Measurements from ENCODE around the gene SELPLG.
"Not testable (repeated sequence)": the region's sequence is repeated elsewhere in the genome, so short reads cannot be mapped to it uniquely, and the experiment has no call there.

The SELPLG gene

DNA sequence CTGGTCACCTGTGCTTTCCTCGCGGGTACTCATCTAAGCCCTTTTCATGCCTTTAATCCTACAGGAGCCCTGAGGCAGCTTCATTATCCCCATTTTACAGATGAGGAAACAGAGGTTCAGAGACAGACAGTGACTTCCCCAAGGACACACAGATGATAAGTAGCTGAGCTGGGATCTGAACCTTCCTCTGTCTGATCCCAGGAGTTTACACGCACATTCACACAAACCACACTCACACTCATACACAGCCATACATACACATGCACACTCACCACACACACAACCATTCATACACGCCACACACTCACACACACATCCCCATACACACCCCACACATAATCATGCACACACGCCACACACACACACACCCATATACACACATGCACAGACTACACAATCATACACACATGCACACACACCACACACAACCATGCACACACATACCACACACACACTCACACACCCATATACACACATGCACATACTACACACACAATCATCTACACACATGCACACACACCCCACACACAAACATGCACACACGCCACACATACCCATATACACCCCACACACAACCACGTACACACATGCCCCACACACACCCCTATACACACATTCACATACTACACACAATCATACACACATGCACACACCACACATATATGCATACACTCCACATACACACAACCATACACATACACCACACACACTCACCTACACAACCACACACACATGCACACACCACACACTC, 38.6 kb downstream of the SELPLG start:
- Histone ChIP-seq H3K4me3 (ENCODE audit: low read depth, low read length) (no peak overlapping the region), H3K27ac (no peak overlapping the region), H3K27me3 (ENCODE audit: insufficient read depth, low read depth, severe bottlenecking) (no peaks in the 10 kb centered on the region), H3K36me3 (no peaks in the 10 kb centered on the region), H3K9me3 (ENCODE audit: severe bottlenecking) (no peaks in the 10 kb centered on the region)
- TF ChIP-seq, protein P1, sequence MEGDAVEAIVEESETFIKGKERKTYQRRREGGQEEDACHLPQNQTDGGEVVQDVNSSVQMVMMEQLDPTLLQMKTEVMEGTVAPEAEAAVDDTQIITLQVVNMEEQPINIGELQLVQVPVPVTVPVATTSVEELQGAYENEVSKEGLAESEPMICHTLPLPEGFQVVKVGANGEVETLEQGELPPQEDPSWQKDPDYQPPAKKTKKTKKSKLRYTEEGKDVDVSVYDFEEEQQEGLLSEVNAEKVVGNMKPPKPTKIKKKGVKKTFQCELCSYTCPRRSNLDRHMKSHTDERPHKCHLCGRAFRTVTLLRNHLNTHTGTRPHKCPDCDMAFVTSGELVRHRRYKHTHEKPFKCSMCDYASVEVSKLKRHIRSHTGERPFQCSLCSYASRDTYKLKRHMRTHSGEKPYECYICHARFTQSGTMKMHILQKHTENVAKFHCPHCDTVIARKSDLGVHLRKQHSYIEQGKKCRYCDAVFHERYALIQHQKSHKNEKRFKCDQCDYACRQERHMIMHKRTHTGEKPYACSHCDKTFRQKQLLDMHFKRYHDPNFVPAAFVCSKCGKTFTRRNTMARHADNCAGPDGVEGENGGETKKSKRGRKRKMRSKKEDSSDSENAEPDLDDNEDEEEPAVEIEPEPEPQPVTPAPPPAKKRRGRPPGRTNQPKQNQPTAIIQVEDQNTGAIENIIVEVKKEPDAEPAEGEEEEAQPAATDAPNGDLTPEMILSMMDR (IDR thresholded peaks at IDR 0.05; ENCODE audit: low read depth, low read length): no peak
- DNase-seq: no peak

DNA sequence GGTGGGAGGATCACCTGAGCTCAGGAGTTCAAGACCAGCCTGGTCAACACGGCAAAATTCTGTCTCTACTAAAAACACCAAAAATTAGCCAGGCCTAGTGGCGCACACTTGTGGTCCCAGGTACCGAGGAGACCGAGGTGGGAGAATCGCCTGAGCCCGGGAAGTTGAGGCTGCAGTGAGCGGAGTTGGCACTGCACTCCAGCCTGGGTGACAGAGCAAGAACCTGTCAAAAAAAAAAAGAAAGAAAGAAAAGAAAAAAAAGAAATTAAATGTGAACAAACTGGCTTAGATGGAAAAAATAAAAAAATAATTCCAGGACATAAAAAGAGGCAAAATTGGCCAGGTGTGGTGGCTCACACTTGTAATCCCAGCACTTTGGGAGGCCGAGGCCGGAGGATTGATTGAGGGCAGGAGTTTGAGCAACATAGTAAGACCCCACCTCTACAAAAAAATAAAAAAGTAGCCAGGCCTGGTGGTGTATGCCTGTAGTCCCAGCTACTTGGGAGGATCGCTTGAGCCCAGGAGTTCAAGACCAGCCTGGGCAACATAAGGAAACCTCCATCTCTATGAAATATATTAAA, 39.3 kb downstream of the SELPLG start:
- H3K9me3 ChIP-seq (ENCODE audit: severe bottlenecking): no peaks in the 10 kb centered on the region
- no peak overlapping the region for H3K4me3 ChIP-seq (ENCODE audit: low read depth, low read length)
- peak overlapping the region; percentile 75 for H3K27ac ChIP-seq
- TF ChIP-seq, protein P1 (IDR thresholded peaks at IDR 0.05; ENCODE audit: low read depth, low read length): no peak
- H3K36me3 ChIP-seq: no peaks in the 10 kb centered on the region
- H3K27me3 ChIP-seq (ENCODE audit: insufficient read depth, low read depth, severe bottlenecking): no peaks in the 10 kb centered on the region
- DNase-seq: no peak

DNA sequence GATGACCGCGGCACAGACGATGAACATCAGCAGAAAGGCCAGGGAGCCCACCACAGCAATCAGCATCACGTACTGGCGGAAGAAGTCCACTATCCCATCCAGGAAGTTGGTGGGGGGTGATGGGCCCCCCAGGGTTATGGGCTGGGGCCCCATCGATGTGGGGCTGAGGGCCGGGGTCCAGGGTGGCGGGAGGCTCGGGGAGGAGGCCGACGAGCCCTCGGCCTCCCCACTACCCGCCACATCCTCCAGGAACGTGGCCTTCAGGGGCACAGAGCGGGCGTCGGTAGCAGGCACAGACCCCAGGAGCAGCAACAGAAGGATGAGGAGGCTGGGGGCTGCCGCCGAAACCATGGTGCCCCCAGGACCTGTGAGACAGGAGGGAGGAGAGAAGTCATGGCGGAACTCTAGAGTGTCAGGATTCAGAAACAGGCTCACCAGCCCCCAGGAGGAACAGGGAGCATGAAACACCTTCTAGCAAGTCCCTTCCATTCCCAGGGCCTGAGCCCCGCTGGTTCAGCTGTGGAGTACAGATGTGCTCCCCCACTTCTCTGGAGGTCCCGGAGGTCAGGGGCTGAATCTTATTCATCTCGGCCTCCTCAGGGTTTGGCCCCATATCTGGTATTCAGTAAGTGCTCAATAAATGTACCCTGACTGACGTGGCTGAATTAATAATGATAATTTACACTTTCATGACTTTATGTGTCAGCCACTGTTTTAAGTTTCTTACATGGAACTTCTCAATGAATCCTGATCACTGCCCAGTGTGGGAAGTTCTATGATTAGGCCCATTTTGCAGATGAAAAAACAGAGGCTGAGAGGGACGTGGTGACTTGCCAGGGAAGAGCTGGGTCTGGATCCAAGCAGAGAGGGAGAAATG, 41.4 kb downstream of the SELPLG start:
- TF ChIP-seq, protein P1 (IDR thresholded peaks at IDR 0.05; ENCODE audit: low read depth, low read length): no peak
- H3K4me3 ChIP-seq (ENCODE audit: low read depth, low read length): no peak overlapping the region
- 0 out of 2 replicates have a peak overlapping the region, but pooled peaks have one; percentile 75 for H3K27ac ChIP-seq
- H3K9me3 ChIP-seq (ENCODE audit: severe bottlenecking): no peaks in the 10 kb centered on the region
- H3K27me3 ChIP-seq (ENCODE audit: insufficient read depth, low read depth, severe bottlenecking): no peaks in the 10 kb centered on the region
- DNase-seq: no peak
- H3K36me3 ChIP-seq: no peaks in the 10 kb centered on the region

- Histone ChIP-seq H3K27me3 (ENCODE audit: insufficient read depth, low read depth, severe bottlenecking) (no peaks in the 10 kb centered on the region), H3K27ac (no peak overlapping the region), H3K9me3 (ENCODE audit: severe bottlenecking) (no peaks in the 10 kb centered on the region), H3K36me3 (no peaks in the 10 kb centered on the region), H3K4me3 (ENCODE audit: low read depth, low read length) (no peak overlapping the region)
- DNase-seq: no peak
- TF ChIP-seq, protein P1 (IDR thresholded peaks at IDR 0.05; ENCODE audit: low read depth, low read length): no peak
Observed at GRCh38 chr12:108591267-108591980, 42.3 kb downstream of the SELPLG start.

DNA sequence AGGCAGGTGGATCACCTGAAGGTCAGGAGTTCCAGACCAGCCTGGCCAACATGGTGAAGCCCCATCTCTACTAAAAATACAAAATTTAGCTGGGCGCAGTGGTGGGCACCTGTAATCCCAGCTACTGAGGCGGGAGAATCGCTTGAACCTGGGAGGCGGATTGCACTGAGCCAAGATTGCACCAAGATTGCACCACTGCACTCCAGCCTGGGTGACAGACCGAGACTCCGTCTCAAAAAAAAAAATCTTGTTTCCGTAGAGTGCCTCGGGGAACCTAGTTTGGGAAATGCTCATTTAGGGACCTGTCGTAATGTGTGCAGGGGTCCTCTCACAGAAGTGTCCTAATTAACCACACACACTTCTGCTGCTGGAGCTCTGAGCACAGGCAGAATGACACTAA, 43.2 kb downstream of the SELPLG start:
- H3K9me3 ChIP-seq (ENCODE audit: severe bottlenecking); H3K36me3 ChIP-seq; H3K27me3 ChIP-seq (ENCODE audit: insufficient read depth, low read depth, severe bottlenecking); H3K4me3 ChIP-seq (ENCODE audit: low read depth, low read length); H3K27ac ChIP-seq; DNase-seq: not testable (repeated sequence)
